ENCODE results near the gene OSER1.

OSER1 gene

DNA sequence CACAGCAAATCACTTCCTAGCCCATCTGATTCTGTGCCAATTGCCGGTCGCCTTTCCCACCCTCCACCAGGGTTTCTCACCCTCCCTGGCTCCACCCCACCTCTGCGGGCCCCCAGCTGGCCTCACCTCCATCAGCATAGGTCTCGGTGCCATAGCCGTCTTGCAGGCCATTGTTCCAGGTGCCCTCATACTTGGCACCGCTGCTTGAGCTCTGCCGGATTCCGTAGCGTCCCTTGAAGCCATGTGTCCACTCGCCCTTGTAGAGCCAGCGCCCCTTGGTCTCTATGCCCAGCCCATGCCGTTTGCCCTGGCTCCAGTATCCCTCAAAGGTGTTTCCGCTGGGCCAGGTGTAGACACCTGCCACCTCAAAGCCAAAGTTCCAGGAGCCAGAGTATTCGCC lies 24.4 kb downstream of the OSER1 start:
- TF ChIP-seq EZH2phosphoT487 (IDR thresholded peaks at IDR 0.05; ENCODE audit: borderline replicate concordance, low read length) (no peak), CTCF (IDR thresholded peaks at IDR 0.05; ENCODE audit: low read depth, low read length, poor library complexity, severe bottlenecking) (no peak)
- Histone ChIP-seq H3F3A (ENCODE audit: control insufficient read depth, insufficient read depth) (no peaks in the 10 kb centered on the region), H3K36me3 (ENCODE audit: control insufficient read depth, low read length) (no peaks in the 10 kb centered on the region), H3K9me2 (replicated peaks; ENCODE audit: control insufficient read depth, low read length) (no peaks in the 10 kb centered on the region), H3K4me3 (ENCODE audit: low read length) (no peak overlapping the region), H3K79me2 (ENCODE audit: control insufficient read depth, low read length) (no peaks in the 10 kb centered on the region), H3K27ac (ENCODE audit: low read depth, low read length) (no peak overlapping the region), H4K20me1 (ENCODE audit: control insufficient read depth, insufficient read depth, low read depth, low read length) (no peaks in the 10 kb centered on the region), H3K4me1 (ENCODE audit: control insufficient read depth, low read length) (peaks cover 13% of the 10 kb centered on the region), H3K9me3 (ENCODE audit: control insufficient read depth, insufficient read depth, low read length) (no peaks in the 10 kb centered on the region), H3K4me2 (ENCODE audit: low read length) (no peak overlapping the region), H3K27me3 (ENCODE audit: control insufficient read depth, low read length) (peaks cover 28% of the 10 kb centered on the region)

DNA sequence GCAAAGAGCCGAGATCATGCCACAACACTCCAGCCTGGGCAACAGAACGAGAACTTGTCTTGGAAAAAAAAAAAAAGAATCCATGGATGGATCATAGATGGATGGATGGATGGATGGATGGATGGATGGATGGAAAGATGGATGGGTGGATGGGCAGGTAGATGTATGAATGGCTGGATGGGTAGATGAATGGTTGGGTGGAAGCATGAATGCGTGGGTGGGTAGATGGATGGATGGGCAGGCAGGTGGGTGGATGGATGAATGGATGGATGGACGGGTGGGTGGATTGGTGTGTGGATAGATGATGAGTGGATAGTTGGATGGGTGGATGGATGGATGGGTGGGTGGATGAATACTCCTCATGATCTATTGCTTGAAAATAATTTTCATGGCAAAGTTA lies 25.0 kb downstream of the OSER1 start:
- no peak overlapping the region for H3K4me3 ChIP-seq (ENCODE audit: low read length)
- peaks cover 28% of the 10 kb centered on the region for H3K27me3 ChIP-seq (ENCODE audit: control insufficient read depth, low read length)
- H3K27ac ChIP-seq (ENCODE audit: low read depth, low read length): no peak overlapping the region
- H3K36me3 ChIP-seq (ENCODE audit: control insufficient read depth, low read length): no peaks in the 10 kb centered on the region
- no peaks in the 10 kb centered on the region for H4K20me1 ChIP-seq (ENCODE audit: control insufficient read depth, insufficient read depth, low read depth, low read length)
- no peaks in the 10 kb centered on the region for H3K79me2 ChIP-seq (ENCODE audit: control insufficient read depth, low read length)
- no peaks in the 10 kb centered on the region for H3K9me3 ChIP-seq (ENCODE audit: control insufficient read depth, insufficient read depth, low read length)
- H3K9me2 ChIP-seq (replicated peaks; ENCODE audit: control insufficient read depth, low read length): no peaks in the 10 kb centered on the region
- H3K4me2 ChIP-seq (ENCODE audit: low read length): no peak overlapping the region
- TF ChIP-seq CTCF (IDR thresholded peaks at IDR 0.05; ENCODE audit: low read depth, low read length, poor library complexity, severe bottlenecking) (no peak), EZH2phosphoT487 (IDR thresholded peaks at IDR 0.05; ENCODE audit: borderline replicate concordance, low read length) (no peak)
- no peaks in the 10 kb centered on the region for H3F3A ChIP-seq (ENCODE audit: control insufficient read depth, insufficient read depth)
- H3K4me1 ChIP-seq (ENCODE audit: control insufficient read depth, low read length): peaks cover 13% of the 10 kb centered on the region

DNA sequence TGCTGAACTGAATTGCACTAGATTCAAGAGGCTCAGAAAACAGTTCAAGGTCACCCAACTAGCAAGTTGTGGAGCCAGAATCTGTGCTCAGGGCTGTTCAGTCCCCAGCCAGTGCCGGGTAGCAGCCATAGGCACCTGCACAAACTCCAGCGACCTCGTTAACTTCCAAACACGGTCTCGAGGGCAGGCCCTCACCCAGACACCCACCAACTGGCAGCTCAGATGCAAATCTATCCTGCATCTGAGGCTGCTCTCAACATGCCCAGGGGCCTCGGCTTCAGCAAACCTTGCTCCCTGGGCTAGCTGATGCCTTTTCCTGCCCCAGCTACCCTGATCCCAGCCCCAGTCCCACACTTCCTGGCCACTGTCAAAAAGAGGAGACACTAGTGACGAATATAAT lies 27.3 kb downstream of the OSER1 start:
- Histone ChIP-seq H3K27me3 (ENCODE audit: control insufficient read depth, low read length) (peaks cover 21% of the 10 kb centered on the region), H3K27ac (ENCODE audit: low read depth, low read length) (no peak overlapping the region), H3K36me3 (ENCODE audit: control insufficient read depth, low read length) (no peaks in the 10 kb centered on the region), H3K4me3 (ENCODE audit: low read length) (no peak overlapping the region), H3K79me2 (ENCODE audit: control insufficient read depth, low read length) (no peaks in the 10 kb centered on the region), H3K9me2 (replicated peaks; ENCODE audit: control insufficient read depth, low read length) (no peaks in the 10 kb centered on the region), H4K20me1 (ENCODE audit: control insufficient read depth, insufficient read depth, low read depth, low read length) (no peaks in the 10 kb centered on the region), H3K9me3 (ENCODE audit: control insufficient read depth, insufficient read depth, low read length) (no peaks in the 10 kb centered on the region), H3K4me2 (ENCODE audit: low read length) (no peak overlapping the region), H3K4me1 (ENCODE audit: control insufficient read depth, low read length) (peaks cover 12% of the 10 kb centered on the region), H3F3A (ENCODE audit: control insufficient read depth, insufficient read depth) (no peaks in the 10 kb centered on the region)
- TF ChIP-seq EZH2phosphoT487 (IDR thresholded peaks at IDR 0.05; ENCODE audit: borderline replicate concordance, low read length): no peak
- TF ChIP-seq CTCF (IDR thresholded peaks at IDR 0.05; ENCODE audit: low read depth, low read length, poor library complexity, severe bottlenecking): no peak

DNA sequence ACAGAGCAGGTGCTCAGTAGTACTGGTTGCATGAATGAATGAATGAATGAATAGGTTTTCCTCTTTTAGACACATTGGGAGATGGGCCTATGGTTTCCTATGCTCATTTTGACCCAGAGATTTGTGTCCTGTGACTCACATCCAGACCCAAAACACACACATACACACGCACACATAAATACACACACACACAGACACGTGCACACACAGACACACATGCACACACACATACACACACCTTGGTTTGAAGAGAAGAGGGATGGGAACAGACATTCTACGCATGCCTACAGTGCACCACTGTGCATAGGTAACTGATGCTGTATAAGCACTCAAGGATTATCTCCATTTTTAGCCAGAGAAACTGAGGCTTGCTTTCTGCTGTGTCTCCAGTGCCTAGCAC lies 27.7 kb downstream of the OSER1 start:
- TF ChIP-seq EZH2phosphoT487 (IDR thresholded peaks at IDR 0.05; ENCODE audit: borderline replicate concordance, low read length): no peak

More for the DNA sequence above, 27.7 kb downstream of the OSER1 start:
- Histone ChIP-seq H3K36me3 (ENCODE audit: control insufficient read depth, low read length) (no peaks in the 10 kb centered on the region), H3K4me2 (ENCODE audit: low read length) (no peak overlapping the region), H3K27ac (ENCODE audit: low read depth, low read length) (no peak overlapping the region), H3K4me1 (ENCODE audit: control insufficient read depth, low read length) (peaks cover 8% of the 10 kb centered on the region), H3K9me3 (ENCODE audit: control insufficient read depth, insufficient read depth, low read length) (no peaks in the 10 kb centered on the region), H3F3A (ENCODE audit: control insufficient read depth, insufficient read depth) (no peaks in the 10 kb centered on the region), H3K9me2 (replicated peaks; ENCODE audit: control insufficient read depth, low read length) (no peaks in the 10 kb centered on the region), H3K27me3 (ENCODE audit: control insufficient read depth, low read length) (peaks cover 17% of the 10 kb centered on the region), H3K4me3 (ENCODE audit: low read length) (no peak overlapping the region), H3K79me2 (ENCODE audit: control insufficient read depth, low read length) (no peaks in the 10 kb centered on the region), H4K20me1 (ENCODE audit: control insufficient read depth, insufficient read depth, low read depth, low read length) (no peaks in the 10 kb centered on the region)
